Measurements from ENCODE around the gene PALLD.

DNA sequence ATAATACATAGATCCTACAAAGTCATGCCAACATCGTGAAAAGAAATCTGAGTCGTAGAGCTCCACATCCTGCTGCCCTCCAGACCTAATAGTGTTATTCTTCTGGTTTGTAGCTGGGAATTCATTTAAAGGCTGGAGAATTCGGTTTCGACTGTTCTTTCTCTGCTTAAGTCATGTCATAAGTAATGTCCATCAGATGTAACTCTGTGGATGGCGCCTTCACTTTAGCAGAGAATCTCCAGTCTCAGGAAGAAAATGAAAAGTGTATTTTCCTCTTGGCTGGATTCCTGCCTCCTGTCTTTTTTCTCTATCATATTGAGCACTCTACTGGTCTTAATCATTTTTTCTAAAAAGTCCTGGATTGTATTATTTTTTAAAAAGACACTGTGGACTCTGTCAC lies 117.0 kb downstream of the PALLD start:
- TF ChIP-seq CTCF (IDR thresholded peaks at IDR 0.05; ENCODE audit: poor library complexity, severe bottlenecking) = no peak
- no peak for TF ChIP-seq REST (IDR thresholded peaks at IDR 0.05; ENCODE audit: borderline replicate concordance)
- TF ChIP-seq POLR2AphosphoS5 (IDR thresholded peaks at IDR 0.05) = no peak
- TF ChIP-seq TAF1 (IDR thresholded peaks at IDR 0.05; ENCODE audit: low read depth) = no peak
- TF ChIP-seq EZH2 (IDR thresholded peaks at IDR 0.05; ENCODE audit: borderline replicate concordance, insufficient read depth, low read length, poor library complexity, severe bottlenecking) = no peak
